GM23248 (cell line): ENCODE data around the gene GPR61. TPM values are rescaled to one million over a fixed set of nuclear protein-coding genes. Genes with fewer than 3 reads are reported as not detected.
A peak's percentile ranks its signal among the peaks of the same experiment; 100 is the strongest.

ENCODE experiments used
- DNase-seq: peaks from one replicate; pipeline ENCODE4 v3.0.0-alpha.2; 2015
- H2AFZ ChIP-seq: fragments of 200-600 bp; sonication (generic); 2 replicates; pipeline ENCODE4 v1.6.1; 2016; ENCODE audit warnings: antibody characterized with exemption
- H3F3A ChIP-seq: fragments of 200-600 bp; sonication (generic); 2 replicates; pipeline ENCODE4 v1.6.1; 2016; ENCODE audit warnings: mild to moderate bottlenecking, antibody characterized with exemption, mixed run types; ENCODE audit not compliant: insufficient read depth
- H3K27ac ChIP-seq: fragments of 200-600 bp; sonication (generic); 2 replicates; pipeline ENCODE4 v1.5.1; 2016; ENCODE audit warnings: mild to moderate bottlenecking
- H3K27me3 ChIP-seq: fragments of 200-600 bp; sonication (generic); replicated peaks from 2 replicates; pipeline ENCODE4 v1.6.1; 2016; ENCODE audit warnings: mild to moderate bottlenecking; ENCODE audit not compliant: insufficient read depth
- H3K36me3 ChIP-seq: fragments of 200-600 bp; sonication (generic); 2 replicates; pipeline ENCODE4 v1.6.1; 2016; ENCODE audit warnings: low read depth, mild to moderate bottlenecking
- H3K4me1 ChIP-seq: fragments of 200-600 bp; sonication (generic); 2 replicates; pipeline ENCODE4 v1.6.1; 2016; ENCODE audit warnings: mild to moderate bottlenecking; ENCODE audit not compliant: insufficient read depth
- H3K4me2 ChIP-seq: fragments of 200-600 bp; sonication (generic); one replicate; pipeline ENCODE4 v1.6.1; 2016; ENCODE audit warnings: mild to moderate bottlenecking; ENCODE audit not compliant: unreplicated experiment
- H3K4me3 ChIP-seq: fragments of 200-600 bp; sonication (generic); 2 replicates; pipeline ENCODE4 v1.5.1; 2016; ENCODE audit warnings: mild to moderate bottlenecking
- H3K79me2 ChIP-seq: fragments of 200-600 bp; sonication (generic); 2 replicates; pipeline ENCODE4 v1.6.1; 2016; ENCODE audit warnings: mild to moderate bottlenecking; ENCODE audit not compliant: insufficient read depth
- H3K9ac ChIP-seq: fragments of 200-600 bp; sonication (generic); 2 replicates; pipeline ENCODE4 v1.6.1; 2016; ENCODE audit warnings: mild to moderate bottlenecking
- H3K9me2 ChIP-seq: fragments of 200-600 bp; sonication (generic); 2 replicates; pipeline ENCODE4 v1.6.1; 2016; ENCODE audit warnings: mixed run types, mild to moderate bottlenecking, moderate library complexity; ENCODE audit not compliant: insufficient read depth
- H3K9me3 ChIP-seq: fragments of 200-600 bp; sonication (generic); one replicate; pipeline ENCODE4 v1.6.1; 2017; ENCODE audit warnings: low read depth
- H4K20me1 ChIP-seq: fragments of 200-600 bp; sonication (generic); 2 replicates; pipeline ENCODE4 v1.6.0; 2016; ENCODE audit not compliant: insufficient read depth
- EZH2 ChIP-seq: fragments of 200-600 bp; sonication (generic); IDR thresholded peaks from 2 replicates; pipeline ENCODE4 v1.6.1; 2018; ENCODE audit warnings: antibody characterized with exemption, mild to moderate bottlenecking; ENCODE audit not compliant: insufficient read depth, poor library complexity, severe bottlenecking
- EZH2phosphoT487 ChIP-seq: fragments of 200-600 bp; sonication (generic); IDR thresholded peaks from 2 replicates; pipeline ENCODE4 v1.6.1; 2018; ENCODE audit warnings: antibody characterized with exemption, moderate library complexity, mild to moderate bottlenecking, low read depth; ENCODE audit not compliant: insufficient read depth
- WGBS, 2 experiments: methylation state at CpG; one replicate each; pipeline ENCODE4 v1.1.6; 2015 to 2017; ENCODE audit warnings: low lambda C conversion rate in 2 of 2, low coverage in 1 of 2; ENCODE audit errors: missing lambda C conversion rate in 2 of 2; 5-methylcytosine and 5-hydroxymethylcytosine counted together
- in situ Hi-C: fragments of 300-500 bp; cut with MboI; formaldehyde crosslinking; loops from 2 replicates; pipeline ENCODE4 v1.15.0; 2020
- polyA plus RNA-seq: library from polyadenylated mRNA; unstranded; fragments of >200 nt; fragmentation: Nextera tagmentation; extraction: Ambion mirVana; gene quantifications from 2 replicates; pipeline ENCODE4 v1.2.1, GENCODE V29; 2016
- total RNA-seq: library from RNA; depleted of rRNA; stranded (reverse); fragments of >200 nt; shearing (Covaris generic); gene quantifications from 2 replicates; pipeline ENCODE4 v1.2.3, GENCODE V29; 2014

The GPR61 gene
- total and polyA plus RNA-seq, 2 experiments from 2014 or later, result not detected

DNA sequence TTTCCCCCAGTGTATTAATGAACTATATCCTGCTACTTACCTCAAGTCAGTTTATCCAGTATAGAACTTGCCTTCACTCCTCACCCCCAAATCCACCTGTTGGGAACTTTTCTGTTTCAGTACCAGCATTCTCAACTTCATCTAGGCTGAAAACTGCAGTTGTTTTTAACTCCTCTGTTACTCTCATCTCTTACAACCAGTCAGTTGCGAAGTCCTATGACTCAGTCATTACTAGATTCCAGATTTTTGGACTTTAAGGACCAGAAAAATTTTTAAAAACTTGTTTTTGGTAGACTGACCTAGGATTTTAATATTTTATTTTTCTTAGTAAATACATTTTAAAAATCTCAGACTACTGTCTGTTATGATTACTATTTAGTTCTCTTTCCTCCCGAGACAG lies 16.9 kb downstream of the GPR61 start:
- Histone ChIP-seq H3F3A (peaks cover 18% of the 10 kb centered on the region; the same call in 1 of the 2 replicates), H3K27me3 (no peaks in the 10 kb centered on the region), H3K9me2 (no peaks in the 10 kb centered on the region), H4K20me1 (peaks cover 39% of the 10 kb centered on the region; the same call in 1 of the 2 replicates), H3K4me3 (no peak overlapping the region), H3K36me3 (no peaks in the 10 kb centered on the region), H3K9ac (no peak overlapping the region), H3K79me2 (peaks cover 100% of the 10 kb centered on the region), H3K4me2 (peak overlapping the region; percentile 10), H3K9me3 (no peaks in the 10 kb centered on the region), H3K4me1 (peaks cover 24% of the 10 kb centered on the region), H3K27ac (peak overlapping the region; percentile 2), H2AFZ (no peak overlapping the region)
- TF ChIP-seq EZH2, result no peak
- TF ChIP-seq EZH2phosphoT487, result no peak
- peak; percentile 57 for DNase-seq
- 28 to 30% methylated on average over 2 of the region's 2 CpGs for WGBS, 2 experiments
- in situ Hi-C loops, result no loop called here

GRCh38 chr1:109557520-109557919 lies 17.8 kb downstream of the GPR61 start:
- WGBS, 2 experiments, result 97 to 100% methylated on average over 5 of the region's 5 CpGs
- Histone ChIP-seq H4K20me1 (peaks cover 43% of the 10 kb centered on the region; the same call in 1 of the 2 replicates), H3K27me3 (no peaks in the 10 kb centered on the region), H2AFZ (no peak overlapping the region), H3K9me3 (no peaks in the 10 kb centered on the region), H3F3A (peaks cover 18% of the 10 kb centered on the region; the same call in 1 of the 2 replicates), H3K36me3 (no peaks in the 10 kb centered on the region), H3K79me2 (peaks cover 100% of the 10 kb centered on the region), H3K27ac (no peak overlapping the region), H3K9me2 (no peaks in the 10 kb centered on the region), H3K9ac (no peak overlapping the region), H3K4me1 (peaks cover 24% of the 10 kb centered on the region), H3K4me2 (no peak overlapping the region), H3K4me3 (no peak overlapping the region)
- in situ Hi-C loops, result no loop called here
- DNase-seq, result no peak
- no peak for TF ChIP-seq EZH2
- TF ChIP-seq EZH2phosphoT487, result no peak

DNA sequence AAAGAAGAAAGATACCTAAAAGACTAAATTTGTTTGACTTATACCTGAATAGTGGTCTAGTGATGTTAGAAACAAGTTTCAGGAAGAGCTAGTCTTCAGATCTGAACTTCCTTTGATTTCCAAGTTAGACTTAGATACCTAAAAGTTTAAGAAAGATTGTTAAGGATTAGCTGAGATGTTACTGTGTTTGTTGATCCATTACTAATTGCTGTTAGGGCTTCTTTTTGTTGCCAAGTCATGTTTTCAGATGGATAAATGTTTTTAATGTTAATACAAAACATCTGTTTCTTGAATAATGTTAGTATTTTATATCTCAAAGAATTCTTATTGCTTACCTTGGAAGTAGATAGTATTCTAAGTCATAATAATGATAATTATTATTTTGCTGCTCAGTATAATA lies 20.3 kb downstream of the GPR61 start:
- Histone ChIP-seq H3K9me3 (no peaks in the 10 kb centered on the region), H3K9ac (no peak overlapping the region), H3F3A (peaks cover 18% of the 10 kb centered on the region; the same call in 1 of the 2 replicates), H3K36me3 (no peaks in the 10 kb centered on the region), H3K27ac (no peak overlapping the region), H4K20me1 (peaks cover 63% of the 10 kb centered on the region; the same call in 1 of the 2 replicates), H3K79me2 (peaks cover 100% of the 10 kb centered on the region), H3K4me3 (no peak overlapping the region), H3K4me2 (no peak overlapping the region), H2AFZ (no peak overlapping the region), H3K9me2 (no peaks in the 10 kb centered on the region), H3K4me1 (peaks cover 43% of the 10 kb centered on the region), H3K27me3 (no peaks in the 10 kb centered on the region)
- DNase-seq, result no peak
- in situ Hi-C loops, result no loop called here
- TF ChIP-seq EZH2, result no peak

GRCh38 chr1:109564194-109564878 lies 24.7 kb downstream of the GPR61 start:
- no peak overlapping the region for H2AFZ ChIP-seq
- H3F3A ChIP-seq, result no peaks in the 10 kb centered on the region
- in situ Hi-C loops, result no loop called here
- no peak overlapping the region for H3K9ac ChIP-seq
- no peak for DNase-seq
- H3K36me3 ChIP-seq, result no peaks in the 10 kb centered on the region
- no peak overlapping the region for H3K4me3 ChIP-seq
- WGBS, 2 experiments, result 96% methylated on average over 7 of the region's 7 CpGs
- H3K9me3 ChIP-seq, result no peaks in the 10 kb centered on the region
- H3K27ac ChIP-seq, result no peak overlapping the region
- peaks cover 63% of the 10 kb centered on the region; the same call in 1 of the 2 replicates for H4K20me1 ChIP-seq
- no peaks in the 10 kb centered on the region for H3K27me3 ChIP-seq
- TF ChIP-seq EZH2phosphoT487, result no peak
- TF ChIP-seq EZH2, result no peak
- peaks cover 100% of the 10 kb centered on the region for H3K79me2 ChIP-seq
- H3K9me2 ChIP-seq, result no peaks in the 10 kb centered on the region
- no peak overlapping the region for H3K4me2 ChIP-seq
- peaks cover 31% of the 10 kb centered on the region; the same call in 1 of the 2 replicates for H3K4me1 ChIP-seq
